Left renal cortex interstitium (tissue), 4 donors: ENCODE results near the gene VEGFA. TPM values are rescaled to one million over a fixed set of nuclear protein-coding genes. Genes with fewer than 3 reads are reported as not detected.
"Not testable (repeated sequence)": the region's sequence is repeated elsewhere in the genome, so short reads cannot be mapped to it uniquely, and the experiment has no call there.

Experiments
- DNase-seq, 4 donors: peaks; one replicate each; pipeline ENCODE4 v3.0.0-alpha.2; 2013; ENCODE audit warnings: low read depth in 4 of 4, low spot score in 2 of 4, missing footprints in 1 of 4
- polyA plus RNA-seq, 4 donors: library from polyadenylated mRNA; unstranded; fragments of 120-200 nt; gene quantifications; one replicate each; pipeline ENCODE4 v1.2.1, GENCODE V29; 2013; ENCODE audit not compliant: insufficient read length in 4 of 4

VEGFA gene
- polyA plus RNA-seq, 4 donors: 222 to 402 (median 302) TPM

- no peak for DNase-seq
Observed at GRCh38 chr6:43817192-43817591, 47.2 kb downstream of the VEGFA start.

DNA sequence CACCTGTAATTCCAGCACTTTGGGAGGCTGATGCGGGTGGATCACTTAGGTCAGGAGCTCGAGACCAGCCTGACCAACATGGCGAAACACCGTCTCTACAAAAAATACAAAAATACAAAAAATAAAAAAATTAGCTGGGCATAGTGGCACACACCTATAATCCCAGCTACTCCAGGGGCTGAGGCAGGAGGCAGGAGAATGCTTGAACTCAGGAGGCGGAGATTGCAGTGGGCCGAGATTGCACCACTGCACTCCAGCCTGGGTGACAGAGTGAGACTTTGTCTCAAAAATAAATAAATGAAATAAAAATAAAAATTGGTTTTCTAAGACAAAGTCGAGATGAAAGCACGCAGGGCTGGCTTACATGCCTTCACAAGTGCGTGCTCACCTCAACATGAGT, 49.0 kb downstream of the VEGFA start:
- not testable (repeated sequence) for DNase-seq

GRCh38 chr6:43819958-43820357, 49.9 kb downstream of the VEGFA start:
- DNase-seq: no peak

GRCh38 chr6:43820486-43820885, 50.5 kb downstream of the VEGFA start:
- DNase-seq: no peak

DNA sequence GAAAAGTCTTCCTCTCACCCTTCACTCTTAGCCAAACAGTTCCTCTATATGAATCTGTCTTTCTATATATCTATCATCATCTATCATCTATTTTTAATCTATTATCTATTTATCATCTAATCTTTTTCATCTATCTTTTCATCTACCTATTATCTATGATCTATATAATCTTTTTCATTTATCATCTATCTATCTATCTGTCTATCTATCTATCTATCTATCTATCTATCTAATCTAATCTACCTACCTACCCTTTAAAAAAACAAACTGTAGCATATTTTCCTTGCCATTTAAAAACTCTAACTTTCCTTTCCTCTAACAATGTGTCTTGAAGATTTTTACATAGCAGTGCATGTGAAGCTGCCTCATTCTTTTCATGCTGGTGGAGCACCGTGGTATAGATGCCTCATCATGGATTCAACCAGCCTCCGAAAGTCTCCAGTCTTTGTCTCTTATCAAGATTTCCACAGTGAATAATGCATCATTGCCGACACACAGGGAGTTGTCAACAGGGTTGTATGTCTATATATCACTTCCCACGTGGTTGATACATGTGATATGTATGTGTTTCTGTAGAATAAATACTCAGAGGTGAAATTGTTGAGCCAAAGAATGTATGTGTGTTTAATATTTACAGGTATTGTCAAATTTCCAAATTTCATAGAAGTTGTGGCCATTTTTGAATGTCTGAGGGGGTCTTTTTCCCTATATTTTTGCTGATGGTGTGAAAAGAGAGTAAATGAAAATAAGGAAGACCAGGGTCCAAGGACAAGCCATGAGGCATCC, 51.3 kb downstream of the VEGFA start:
- DNase-seq: no peak

DNA sequence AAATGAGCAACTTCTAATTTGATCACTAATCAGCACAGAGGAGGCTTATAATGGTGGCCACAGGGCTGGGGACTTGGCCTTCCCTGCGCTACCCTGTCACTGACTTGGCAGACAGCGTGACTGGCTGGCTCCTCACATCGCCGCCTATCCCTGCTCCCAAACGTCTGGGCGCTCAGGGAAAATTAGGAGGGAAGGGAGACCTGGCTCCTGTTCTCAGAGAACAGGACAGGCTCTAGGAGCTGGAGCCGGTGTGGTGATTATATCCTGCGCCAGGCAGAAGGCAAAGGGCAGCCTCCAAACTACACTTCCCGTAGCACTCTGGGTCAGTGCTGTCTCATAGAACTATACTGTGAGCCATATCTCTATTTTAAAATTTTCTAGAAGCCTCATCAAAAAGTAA, 53.4 kb downstream of the VEGFA start:
- no peak for DNase-seq

GRCh38 chr6:43823879-43824702, 54.1 kb downstream of the VEGFA start:
- no peak for DNase-seq

GRCh38 chr6:43824703-43825064, 54.7 kb downstream of the VEGFA start:
- DNase-seq: no peak

DNA sequence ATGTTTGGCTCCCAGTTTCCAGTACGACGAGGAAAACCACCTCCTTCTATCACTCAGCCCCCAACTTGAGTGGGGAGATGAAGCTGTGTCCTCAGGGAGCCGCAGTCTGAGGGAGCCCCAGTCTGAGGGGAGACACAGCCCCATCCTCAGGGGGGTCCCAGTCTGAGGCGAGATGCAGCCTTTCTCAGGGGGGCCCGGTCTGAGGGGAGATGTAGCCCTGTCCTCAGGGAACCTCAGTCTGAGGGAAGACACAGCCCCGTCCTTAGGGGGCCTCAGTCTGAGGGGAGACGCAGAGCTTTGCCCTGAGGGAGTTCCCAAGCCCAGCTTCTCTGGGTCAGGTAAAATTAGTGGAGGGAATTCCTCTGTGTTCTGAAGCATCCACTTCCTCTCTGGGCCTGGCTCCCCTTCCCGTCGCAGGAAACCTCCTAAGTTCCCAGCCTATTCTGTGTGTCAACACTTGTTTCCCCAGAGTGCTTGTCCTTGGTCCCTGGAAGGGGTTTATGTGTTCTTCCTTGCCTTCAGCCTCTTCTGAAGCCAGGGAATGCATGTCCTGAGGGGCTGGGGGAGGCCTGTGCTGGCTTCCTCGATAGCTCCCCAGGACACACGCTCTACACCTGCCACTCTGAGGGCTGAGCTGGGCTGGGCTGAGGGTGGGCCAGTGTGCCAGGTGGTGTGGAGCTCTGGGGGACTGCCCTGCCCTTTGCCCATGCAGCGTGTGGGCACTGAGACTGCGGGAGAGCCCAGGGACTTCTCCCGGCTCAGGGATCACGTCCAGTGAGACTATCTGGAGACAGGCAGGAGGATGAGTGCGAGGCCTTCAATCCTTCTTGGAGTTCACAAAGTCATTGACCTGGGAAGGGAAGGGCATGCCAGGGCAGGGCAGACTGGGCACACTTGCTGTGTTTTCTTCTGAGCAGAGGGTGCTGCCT, 55.4 kb downstream of the VEGFA start:
- no peak for DNase-seq

- no peak for DNase-seq
Observed at GRCh38 chr6:43826730-43827129, 56.7 kb downstream of the VEGFA start.

- no peak for DNase-seq
Observed at GRCh38 chr6:43827898-43828297, 57.9 kb downstream of the VEGFA start.

GRCh38 chr6:43828711-43829110, 58.7 kb downstream of the VEGFA start:
- no peak for DNase-seq

GRCh38 chr6:43829470-43829869, 59.5 kb downstream of the VEGFA start:
- DNase-seq: no peak

GRCh38 chr6:43830775-43831174, 60.8 kb downstream of the VEGFA start:
- DNase-seq: no peak

DNA sequence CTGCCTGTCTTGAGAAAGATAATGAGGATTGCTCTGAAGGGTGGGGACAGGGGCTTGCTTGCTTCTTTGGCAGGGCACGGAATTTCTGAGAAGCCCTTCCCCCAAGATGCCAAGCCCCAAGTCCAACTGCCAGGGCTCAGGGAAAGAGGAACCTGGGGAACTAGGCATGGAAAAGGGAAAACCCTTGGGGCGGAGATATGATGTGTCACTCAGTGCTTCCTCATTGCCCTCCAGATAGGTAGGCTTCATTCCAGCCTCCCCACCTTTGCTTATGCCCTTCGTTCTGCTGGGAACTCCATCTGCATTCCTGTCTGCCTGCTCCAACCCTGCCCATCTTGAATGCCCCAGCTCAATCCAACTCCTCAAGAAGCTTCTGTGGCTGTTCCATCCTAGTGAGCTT, 61.2 kb downstream of the VEGFA start:
- no peak for DNase-seq

DNA sequence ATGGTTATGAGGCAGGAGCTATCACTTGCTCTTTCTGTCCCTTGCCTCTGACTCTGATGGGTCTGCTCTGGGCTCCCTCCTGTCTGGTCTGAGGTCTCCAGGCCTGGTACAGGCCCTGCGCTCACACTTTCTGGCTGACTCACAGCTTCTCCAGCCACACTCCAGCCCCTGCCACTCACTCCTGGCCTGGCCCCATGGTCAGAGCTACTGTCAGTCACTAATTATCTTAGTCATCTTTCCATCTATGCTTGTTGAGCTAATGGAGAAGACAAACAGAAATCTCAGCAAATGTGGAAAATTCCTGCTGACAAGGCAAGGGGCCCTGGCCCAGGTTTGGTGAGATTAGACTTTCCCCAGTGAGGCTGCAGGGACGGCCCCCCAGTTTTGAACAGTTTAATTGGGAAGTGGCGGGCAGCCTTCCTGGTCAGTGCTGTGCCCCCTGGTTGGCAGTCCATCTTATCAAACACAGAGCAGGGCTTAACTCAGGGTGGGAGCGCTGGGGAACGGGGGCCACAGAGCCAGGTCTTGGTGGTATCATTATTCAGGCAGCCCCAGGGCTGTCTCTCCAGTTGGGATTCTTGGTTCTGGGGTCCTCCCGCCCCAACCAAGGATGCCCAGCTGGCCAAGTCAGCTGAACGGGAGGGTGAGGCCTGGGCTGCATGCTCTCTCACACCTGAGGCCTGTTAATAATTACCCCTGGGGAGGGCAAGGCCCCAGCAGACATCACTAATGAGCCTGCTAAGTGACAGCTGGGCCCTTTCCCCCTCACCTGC, 63.4 kb downstream of the VEGFA start:
- no peak for DNase-seq

DNA sequence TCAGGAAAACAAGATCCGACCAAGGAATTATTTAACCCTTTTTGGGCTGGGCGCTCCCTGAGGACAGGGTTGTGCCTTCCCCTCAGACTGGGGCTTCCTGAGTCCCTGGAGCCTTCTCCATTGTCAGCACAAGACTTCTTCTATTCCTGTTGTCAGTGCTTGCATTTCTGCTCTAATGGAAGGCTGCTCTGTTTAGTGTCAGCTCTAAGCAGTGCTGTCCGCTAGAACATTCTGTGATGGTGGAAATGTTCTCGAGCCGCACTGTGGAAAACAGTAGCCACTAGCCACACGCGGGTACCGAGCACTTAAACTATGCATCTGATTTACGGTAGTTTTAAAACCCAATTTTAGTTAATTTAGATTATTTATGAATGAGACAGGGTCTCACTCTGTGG, 64.0 kb downstream of the VEGFA start:
- DNase-seq: no peak

- DNase-seq: no peak
Observed at GRCh38 chr6:43834528-43835155, 64.6 kb downstream of the VEGFA start.

DNA sequence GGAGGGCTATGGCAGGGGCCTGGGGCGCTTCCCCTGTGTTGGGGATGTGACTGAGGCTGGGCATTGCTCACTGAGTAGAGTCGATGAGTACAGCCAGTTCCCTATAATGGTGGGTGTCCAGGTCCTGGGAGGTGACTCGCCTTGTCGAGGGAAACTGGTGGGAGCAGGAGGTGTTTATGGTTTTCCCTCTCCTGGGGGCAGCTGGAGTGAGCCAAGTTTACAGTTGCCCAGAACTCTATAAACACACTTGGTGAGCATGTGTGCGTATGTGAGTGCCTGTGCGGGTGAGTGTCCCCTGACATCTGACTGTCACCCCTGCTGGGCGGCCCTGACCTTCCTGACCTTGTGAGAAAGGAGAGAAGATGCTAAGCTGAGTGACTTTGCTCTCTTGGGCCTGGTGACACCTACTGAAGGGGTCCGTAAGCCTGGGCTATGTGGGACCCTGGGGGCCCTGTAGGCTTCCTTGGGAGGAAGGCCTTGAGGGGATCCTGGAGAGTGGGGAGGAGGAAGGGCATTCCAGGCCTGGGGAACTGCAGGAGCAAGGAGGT, 65.9 kb downstream of the VEGFA start:
- no peak for DNase-seq
